AG08395 (cell line): Measurements from ENCODE around the gene KRTAP1-4.
"Not testable (repeated sequence)": the region's sequence is repeated elsewhere in the genome, so short reads cannot be mapped to it uniquely, and the experiment has no call there.

Experiments
- DNase-seq: peaks from one replicate; pipeline ENCODE4 v3.0.0; 2012; ENCODE audit warnings: mixed read lengths, low spot score

The KRTAP1-4 gene

DNA sequence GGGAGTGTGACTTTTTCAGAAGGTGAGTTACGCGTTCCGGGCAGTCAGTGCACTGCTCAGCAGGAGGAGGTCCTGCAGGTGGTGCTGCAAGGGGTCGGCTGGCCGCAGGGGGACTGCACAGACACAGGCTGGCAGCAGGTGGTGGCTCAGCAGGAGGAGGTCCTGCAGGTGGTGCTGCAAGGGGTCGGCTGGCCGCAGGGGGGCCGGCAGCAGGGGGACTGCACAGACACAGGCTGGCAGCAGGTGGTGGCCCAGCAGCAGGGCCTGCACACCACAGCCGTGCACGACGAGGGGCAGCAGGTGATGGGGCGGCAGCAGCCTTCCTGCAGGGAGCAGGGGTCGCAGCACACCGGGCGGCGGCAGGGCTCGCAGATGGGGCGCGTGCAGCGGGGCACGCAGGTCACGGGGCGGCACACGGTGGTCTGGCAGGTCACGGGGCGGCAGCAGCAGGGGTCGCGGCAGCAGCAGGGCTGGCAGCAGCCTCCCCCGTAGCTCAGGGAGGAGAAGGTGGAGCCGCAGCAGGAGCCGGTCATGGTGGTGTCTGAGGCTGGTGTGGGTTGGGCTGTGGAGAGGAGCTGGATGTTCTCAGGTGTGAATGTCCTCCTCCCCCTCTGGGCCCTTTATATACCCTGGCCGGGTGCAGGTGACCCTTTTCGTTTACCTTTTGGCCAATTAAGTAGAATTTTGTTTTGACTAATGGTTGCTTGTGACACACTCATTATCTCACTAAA, 16.9 kb upstream of the KRTAP1-4 start, which contains the start of gene KRTAP2-1:
KRTAP2-1 (minus strand) TSS at position 582 of the 731 bp plus-strand sequence; CDS start at position 533, 49 bp downstream.
- not testable (repeated sequence) for DNase-seq

DNA sequence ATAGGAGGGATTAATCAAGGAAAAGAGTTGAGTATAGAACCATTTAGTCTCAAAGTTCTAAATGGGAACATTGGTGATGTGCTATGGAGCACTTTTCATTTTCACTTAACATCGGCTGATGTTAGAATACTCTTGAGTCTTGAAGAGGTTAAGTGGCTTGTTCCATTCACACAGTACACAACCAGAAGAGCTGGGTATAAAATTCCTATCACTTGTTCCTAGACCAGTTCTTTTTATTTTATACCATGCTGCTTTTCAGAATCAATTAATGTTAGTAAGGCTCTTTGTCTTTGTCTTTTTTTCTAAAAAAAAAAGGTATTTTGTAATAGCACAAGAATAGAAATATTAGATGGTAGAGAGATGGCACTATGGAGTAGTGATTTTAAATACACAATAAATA, 13.0 kb upstream of the KRTAP1-4 start:
- DNase-seq = no peak

DNA sequence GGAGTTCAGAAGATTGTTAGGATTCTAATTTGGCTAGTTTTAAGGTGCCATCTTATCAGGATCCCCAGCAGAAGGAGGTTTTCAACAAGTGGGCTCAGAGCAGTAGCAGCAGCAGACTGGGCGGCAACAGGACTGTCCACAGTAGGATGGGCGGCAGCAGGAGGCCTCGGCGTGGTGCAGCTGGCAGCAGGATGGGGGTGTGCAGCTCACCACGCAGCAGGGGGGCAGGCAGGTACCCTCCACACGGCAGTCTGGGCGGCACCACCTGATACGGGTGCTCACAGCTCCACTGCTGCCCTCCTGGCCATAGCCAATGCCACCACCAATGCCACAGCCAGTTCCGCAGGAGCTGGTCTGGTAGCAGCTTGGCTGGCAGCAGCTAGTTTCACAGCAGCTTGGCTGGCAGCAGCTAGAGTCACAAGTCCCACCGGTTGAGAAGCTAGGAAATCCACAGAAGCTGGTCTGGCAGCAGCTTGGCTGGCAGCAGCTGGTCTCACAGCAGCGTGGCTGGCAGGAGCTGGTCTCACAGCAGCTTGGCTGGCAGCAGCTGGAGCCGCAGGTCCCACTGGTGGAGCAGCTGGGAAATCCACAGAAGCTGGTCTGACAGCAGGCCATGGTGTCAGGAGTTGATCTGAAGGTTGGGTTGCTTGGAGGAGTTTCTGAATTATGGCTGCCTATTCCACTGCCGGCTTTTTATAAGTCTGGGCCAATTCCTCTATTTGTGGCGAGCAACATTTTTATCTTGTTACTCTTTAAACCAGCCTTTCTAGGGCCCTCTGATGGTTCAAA, 11.0 kb upstream of the KRTAP1-4 start, which contains the start of gene KRTAP1-1:
KRTAP1-1 (minus strand) TSS at position 668 of the 789 bp plus-strand sequence; CDS start at position 615, 53 bp downstream.
- DNase-seq = peak; percentile 48

DNA sequence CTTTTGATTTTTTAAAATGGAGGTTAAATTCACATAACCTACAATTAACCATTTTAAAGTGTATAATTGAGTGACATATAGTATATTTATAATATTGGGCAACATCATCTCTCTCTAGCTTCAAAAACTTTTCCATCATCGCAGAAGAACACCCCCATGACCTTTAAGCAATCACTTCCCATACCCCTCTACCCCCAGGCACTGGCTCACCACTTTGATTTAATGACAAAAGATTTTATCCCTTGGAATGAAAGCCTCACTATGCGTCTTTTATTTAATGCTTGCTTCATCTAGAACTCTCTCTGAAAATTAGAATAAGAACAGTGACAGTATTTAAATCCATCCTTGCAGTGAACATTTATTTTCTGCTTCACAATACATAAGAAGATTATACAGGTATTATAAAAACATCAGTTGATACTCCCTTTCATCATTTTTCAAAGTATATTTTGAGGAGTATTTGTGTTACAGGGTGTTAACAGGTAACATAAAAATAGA, 7.9 kb upstream of the KRTAP1-4 start:
- DNase-seq = no peak

DNA sequence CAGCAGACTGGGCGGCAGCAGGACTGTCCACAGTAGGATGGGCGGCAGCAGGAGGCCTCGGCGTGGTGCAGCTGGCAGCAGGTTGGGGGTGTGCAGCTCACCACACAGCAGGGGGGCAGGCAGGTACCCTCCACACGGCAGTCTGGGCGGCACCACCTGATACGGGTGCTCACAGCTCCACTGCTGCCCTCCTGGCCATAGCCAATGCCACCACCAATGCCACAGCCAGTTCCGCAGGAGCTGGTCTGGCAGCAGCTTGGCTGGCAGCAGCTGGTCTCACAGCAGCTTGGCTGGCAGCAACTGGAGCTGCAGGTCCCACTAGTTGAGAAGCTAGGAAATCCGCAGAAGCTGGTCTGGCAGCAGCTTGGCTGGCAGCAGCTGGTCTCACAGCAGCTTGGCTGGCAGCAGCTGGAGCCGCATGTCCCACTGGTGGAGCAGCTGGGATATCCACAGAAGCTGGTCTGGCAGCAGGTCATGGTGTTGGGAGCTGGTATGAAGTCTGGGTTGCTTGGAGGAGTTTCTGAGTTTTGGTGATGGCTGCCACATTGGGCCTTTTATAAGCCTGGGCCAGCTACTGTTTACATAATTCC, 4.4 kb upstream of the KRTAP1-4 start, which contains the start of gene KRTAP1-3:
KRTAP1-3 (minus strand) TSS at position 529 of the 590 bp plus-strand sequence; CDS start at position 476, 53 bp downstream.
- DNase-seq = not testable (repeated sequence)

DNA sequence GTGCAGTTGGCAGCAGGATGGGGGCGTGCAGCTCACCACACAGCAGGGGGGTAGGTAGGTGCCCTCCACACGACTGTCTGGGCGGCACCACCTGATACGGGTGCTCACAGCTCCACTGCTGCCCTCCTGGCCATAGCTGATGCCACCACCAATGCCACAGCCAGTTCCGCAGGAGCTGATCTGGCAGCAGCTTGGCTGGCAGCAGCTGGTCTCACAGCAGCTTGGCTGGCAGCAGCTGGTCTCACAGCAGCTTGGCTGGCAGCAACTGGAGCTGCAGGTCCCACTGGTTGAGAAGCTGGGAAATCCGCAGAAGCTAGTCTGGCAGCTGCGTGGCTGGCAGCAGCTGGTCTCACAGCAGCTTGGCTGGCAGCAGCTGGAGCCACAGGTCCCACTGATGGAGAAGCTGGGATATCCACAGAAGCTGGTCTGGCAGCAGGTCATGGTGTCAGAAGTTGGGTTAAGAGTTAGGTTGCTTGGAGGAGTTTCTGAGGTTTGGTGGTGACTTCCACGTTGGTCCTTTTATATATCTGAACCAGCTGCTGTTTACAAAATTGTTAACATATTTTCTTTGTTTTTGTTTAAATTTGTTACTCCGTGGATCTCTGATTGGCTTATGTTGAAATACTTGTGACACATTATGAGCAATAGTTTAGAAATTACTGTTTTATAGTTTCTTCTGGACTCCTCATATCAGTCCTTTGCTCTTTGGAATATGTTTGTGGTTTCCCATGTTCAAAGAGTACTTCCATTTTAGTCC, 3.1 kb downstream of the KRTAP1-4 start, which contains the start of gene KRTAP1-5:
KRTAP1-5 (minus strand) TSS at position 494 of the 757 bp plus-strand sequence; CDS start at position 441, 53 bp downstream.
- peak; percentile 74 for DNase-seq

DNA sequence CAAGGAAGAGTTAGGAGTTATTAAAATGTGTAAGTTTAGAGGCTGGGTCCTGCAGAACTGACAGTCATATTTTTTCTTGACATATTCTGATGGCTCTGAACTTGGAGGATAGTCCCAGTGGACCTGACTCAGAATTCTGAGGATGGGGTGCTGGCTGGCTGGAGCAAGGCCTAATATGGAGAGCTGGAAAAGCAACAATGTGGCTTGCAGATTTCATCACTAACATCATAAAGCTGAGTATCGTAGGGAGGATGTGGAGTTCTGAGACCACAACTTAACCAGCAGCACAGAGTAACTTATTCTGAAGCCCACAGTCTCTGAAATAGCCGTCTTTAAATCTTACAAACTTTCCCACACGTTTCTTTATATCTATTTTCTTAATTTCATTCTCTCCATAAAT, 5.3 kb downstream of the KRTAP1-4 start:
- no peak for DNase-seq

DNA sequence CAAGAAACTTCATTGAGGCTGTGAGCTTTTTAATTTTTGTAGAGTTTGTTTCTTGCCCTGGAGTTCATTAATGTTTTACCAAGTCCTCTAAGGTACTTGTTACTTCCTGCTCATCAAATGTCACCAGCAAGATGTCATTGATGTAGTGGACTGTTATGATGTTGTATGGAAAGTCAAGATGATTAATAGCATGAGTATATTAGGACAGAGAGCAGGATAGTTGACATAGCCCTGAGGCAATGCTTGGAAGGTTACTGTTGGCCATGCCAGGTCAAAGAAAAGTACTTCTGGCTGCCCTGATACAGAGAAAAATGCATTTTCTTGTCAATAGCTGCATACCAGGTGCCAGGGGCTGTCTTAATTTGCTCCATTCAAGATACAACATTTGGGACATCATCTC, 9.7 kb downstream of the KRTAP1-4 start:
- no peak for DNase-seq

DNA sequence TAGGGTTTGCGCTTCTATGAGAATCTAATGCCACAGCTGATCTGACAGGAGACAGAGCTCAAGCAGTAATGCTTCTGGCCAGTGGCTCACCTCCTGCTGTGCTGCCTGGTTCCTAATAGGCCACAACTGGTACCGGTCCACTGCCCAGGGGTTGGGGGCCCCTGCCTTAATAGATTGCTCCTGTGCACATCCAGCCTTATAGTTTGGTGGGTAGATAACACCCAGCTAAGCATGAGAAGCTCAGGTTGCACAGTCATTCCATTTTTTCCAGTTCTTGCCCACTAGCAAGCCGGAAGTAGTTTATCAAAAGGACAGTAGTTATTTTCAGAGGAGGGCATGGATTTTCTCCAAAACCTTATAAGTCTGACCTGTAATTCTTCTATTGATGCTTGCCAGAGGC, 10.6 kb downstream of the KRTAP1-4 start:
- no peak for DNase-seq

DNA sequence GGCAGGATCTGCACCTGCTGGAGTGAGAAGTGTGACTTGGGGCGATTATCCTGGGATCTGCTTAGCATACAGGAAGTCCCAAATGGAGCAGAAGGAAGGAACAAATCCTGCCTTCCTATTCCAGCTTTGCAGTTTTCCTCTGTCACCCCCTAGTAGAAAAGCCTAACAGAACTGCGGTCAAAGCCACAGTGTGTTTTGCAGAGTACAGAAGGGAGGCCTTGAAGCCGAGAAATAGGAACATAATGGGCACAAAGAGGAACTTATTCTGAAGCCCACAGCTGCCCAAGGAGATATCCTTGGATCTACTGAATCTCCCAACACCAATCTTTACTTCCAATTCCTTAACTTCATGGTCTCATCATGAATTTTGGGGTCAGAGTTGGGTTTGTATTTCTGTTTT, 11.5 kb downstream of the KRTAP1-4 start:
- no peak for DNase-seq

DNA sequence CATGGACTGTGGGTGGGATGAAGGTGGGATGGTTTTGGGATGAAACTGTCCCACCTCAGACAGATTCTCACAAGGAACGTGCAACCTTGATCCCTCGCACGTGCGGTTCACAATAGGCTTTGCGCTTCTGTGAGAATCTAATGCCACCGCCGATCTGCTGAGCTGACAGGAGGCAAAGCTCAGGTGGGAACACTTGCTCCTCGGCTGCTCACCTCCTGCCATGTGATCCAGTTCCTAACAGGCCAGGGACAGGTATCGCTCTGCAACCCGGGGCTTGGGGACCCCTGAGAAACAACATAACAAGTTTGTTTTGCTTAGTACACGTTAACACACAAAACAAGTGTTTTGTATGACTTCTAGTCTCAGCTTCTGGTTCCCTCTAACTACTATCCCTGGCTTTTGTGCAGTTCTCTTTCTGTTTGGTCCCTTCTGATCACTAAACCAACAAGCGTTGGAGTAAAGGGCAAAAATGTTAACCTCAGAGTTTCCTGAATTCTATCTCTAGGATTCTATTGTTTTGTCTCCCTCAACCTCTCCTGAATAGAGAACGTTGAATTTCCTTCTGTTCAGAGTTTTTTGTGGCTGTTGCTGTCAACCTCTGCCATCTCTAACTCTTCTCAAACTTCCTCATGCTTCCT, 13.3 kb downstream of the KRTAP1-4 start:
- DNase-seq = no peak

DNA sequence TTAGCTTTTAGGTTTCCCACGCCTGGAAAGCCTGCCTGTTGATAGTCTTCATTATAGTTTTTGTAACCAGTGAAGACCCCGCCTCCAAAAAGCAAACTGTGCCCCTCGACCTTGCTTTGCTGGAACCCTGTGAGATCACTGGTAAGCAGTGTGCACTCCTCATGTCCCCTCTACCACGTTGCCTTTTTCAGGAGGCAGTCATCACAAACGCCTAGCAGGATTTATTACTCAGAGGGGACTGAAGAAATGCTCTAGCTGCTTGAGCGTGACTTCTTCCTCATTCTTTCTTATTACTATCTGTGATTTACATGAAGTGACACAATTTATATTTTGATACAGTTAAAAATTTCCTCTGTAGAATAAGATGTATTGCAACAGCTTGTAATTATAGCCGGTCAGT, 14.5 kb downstream of the KRTAP1-4 start:
- DNase-seq = no peak

DNA sequence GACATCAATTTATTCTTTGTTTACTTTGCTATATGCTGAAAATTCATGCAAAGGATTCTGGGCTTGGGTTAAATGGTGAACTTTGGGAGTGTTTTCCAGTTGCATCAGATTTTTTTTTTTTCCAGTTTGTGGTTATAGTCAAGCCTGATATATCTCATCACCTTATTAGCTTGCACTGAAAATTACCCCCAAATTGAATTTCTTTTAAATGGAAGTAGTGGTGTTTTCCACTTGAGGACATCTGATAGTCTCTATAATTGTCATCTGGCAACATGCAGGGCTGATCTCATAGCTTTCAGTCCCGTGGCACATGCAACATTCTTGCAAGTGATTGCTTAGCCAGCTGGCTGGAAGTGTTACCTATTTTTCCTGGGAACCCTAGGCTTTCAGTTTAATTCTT, 16.4 kb downstream of the KRTAP1-4 start:
- peak; percentile 62 for DNase-seq

DNA sequence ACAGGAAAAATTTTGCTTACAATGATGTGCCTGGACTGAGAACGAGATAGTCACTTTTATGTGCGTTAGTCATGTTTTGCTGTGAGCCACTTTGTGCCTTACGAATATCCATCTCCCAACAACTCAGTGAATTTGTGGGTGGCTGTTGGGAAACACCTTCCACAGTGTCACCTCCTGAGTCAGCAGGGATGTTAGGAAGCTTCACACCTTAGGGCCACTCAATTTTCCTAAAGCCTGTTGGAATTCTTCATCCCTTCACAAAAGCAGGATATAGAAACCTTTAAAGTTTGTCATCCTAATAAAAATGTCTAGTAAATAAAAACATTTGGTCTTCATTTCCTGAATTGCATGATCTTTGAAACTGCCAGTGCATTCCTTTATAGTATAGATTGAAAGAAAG, 16.8 kb downstream of the KRTAP1-4 start:
- DNase-seq = peak; percentile 36

DNA sequence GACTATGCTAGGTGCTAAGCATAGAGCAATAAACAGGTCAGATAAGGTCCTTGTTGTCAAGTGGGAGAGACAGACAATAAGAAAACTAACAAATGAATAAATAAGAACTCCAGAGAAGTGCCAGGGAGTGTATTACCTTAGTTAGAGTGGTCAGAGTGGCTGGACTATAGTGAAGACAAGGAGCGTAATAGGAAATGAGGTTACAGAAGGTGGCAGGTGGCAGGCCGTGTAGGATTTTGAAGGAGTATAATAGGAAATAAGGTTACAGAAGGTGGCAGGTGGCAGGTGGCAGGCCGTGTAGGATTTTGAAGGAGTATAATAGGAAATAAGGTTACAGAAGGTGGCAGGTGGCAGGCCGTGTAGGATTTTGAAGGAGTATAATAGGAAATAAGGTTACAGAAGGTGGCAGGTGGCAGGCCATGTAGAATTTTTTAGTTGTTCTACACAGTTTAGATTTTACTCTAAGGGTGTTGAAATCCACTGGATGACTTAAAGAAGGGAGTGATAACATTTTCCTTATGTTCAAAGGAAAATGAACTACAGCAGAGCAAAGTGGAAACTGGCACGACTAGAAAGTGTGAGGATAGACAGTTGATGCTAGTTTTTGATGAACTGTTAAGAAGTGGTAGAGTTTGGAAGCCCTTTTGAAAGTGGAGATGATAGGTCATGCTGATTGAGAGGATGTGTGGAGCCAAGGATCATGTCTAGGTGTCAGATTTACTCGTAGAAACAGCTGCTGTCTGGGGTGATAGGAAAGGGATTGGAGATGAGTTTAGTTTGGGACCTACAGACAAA, 17.5 kb downstream of the KRTAP1-4 start:
- DNase-seq = no peak

DNA sequence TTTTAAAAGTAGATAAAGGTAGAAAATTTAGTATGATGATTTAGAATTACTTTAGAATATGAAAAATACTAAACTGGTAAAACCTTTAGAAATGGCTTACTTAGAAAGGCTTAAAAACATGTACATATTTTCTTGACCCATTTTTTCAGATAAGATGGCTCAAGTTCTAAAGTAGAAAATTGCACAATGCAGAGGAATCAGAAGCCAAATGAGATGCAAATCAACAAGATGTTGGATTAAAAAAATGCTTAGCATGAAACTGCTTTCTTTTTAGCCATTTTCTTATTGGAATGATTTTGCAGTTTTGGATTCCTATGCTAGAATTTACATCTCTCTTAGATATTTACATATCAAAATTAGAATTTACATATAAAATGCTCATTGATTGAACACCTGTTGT, 19.6 kb downstream of the KRTAP1-4 start:
- no peak for DNase-seq

DNA sequence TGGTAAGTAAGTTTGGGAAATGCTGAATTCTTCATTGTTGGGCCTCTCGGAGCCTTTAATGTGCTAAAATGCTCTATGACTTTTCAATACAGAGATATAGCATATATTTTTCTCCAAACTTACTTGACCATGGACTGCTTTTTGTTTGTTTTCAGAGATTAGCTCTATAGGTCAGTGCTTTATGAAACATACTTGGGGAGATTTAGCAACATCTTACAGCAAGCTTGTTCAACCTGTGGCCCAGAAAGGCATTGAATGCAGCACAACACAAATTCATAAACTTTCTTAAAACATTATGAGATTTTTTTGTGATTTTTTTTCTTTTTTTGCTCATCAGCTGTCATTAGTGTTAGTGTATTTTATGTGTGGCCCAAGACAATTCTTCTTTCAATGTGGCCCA, 20.1 kb downstream of the KRTAP1-4 start:
- no peak for DNase-seq

DNA sequence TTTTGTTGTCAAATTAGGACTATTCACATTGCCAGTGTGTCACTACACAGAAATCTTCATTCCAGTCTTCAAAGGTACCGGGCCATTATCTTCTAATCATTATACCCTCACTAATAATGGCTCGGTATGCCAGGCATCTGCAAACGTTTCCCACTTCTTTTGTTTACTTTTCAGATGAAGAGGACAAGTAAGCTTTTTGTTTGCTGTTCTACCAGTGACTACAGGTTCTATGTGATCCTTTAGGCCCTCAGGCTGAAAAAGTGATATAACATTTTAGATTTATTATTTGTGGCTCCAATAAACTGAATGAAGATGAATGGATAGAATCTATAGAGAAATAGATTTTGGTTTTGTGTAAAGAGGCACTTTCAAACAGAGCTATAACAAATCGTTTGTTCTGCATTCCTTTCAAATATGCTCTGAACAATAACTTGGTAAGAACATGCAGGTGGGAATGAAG, 20.7 kb downstream of the KRTAP1-4 start:
- no peak for DNase-seq

DNA sequence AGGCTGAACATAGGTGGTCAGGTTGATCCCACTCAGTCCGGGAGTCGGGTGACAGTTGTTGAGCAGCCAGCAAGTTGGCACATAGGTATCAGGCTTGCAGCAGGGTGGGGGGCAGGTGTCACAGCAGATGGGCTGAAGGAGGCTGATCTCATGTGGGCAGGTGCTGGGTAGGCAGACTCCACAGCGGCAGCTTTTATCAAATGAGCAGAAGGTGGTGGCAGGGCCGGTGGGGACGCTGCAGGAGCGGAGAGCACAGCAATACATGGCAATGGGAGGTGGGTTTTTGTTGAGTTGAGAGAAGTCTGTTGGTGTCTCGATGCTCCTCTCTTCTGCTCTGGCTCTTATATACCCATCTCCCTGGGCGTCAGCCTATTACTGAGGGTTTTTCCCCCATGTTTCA, 21.2 kb downstream of the KRTAP1-4 start, which contains the start of gene KRTAP3-1:
KRTAP3-1 (minus strand) TSS at position 318 of the 400 bp plus-strand sequence; CDS start at position 264, 54 bp downstream.
- no peak for DNase-seq

DNA sequence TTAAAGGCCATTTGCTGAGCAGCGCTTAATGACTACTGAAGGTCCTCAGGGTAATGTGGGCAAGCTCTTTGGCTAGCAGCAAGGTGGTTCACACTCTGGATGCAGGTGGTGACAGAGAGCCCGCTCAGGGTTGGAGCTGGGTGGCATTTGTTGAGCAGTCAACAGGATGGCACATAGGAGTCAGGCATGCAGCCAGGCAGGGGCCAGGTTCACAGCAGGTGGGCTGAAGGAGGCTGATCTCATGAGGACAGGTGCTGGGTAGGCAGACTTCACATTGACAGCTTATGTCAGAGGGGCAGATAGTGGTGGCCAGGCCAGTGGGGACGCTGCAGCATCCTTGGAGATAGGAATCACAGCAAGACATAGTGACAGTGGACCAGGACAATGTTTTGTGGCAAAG, 25.6 kb downstream of the KRTAP1-4 start:
- no peak for DNase-seq
